ENCODE data around the gene GVQW3. TPM values are rescaled to one million over a fixed set of nuclear protein-coding genes. Genes with fewer than 3 reads are reported as not detected.

Gene GVQW3
- total and polyA plus RNA-seq, 2 of the 8 experiments (the other 6 are each of a cell fraction or from before 2014, with no cell fraction given) = 5.5 to 8.1 TPM

GRCh38 chr11:76445121-76446084 is 64.3 kb downstream of the GVQW3 start (continued):
- TF ChIP-seq EGR1 (IDR thresholded peaks at IDR 0.05; ENCODE audit: borderline replicate concordance, low read depth, low read length) (no peak), POU5F1 (IDR thresholded peaks at IDR 0.05; ENCODE audit: low read depth, low read length) (no peak), HDAC2 (IDR thresholded peaks at IDR 0.05; ENCODE audit: borderline replicate concordance in 1 of 2, low read depth in 2 of 2, low read length in 2 of 2) (peak in 1 of 2 experiments; percentile 94; a peak in 2 of 4 replicates), TAF7 (optimal IDR thresholded peaks at IDR 0.05; ENCODE audit: borderline replicate concordance, low read depth, low read length) (peak; percentile 57), RFX5 (IDR thresholded peaks at IDR 0.05; ENCODE audit: borderline replicate concordance, low read depth, low read length) (no peak), BRCA1 (IDR thresholded peaks at IDR 0.05; ENCODE audit: low read depth, low read length) (no peak), BACH1 (IDR thresholded peaks at IDR 0.05; ENCODE audit: low read length) (no peak), FOSL1 (IDR thresholded peaks at IDR 0.05; ENCODE audit: insufficient read depth, low read depth, low read length) (no peak), NANOG (IDR thresholded peaks at IDR 0.05; ENCODE audit: insufficient read depth, low read depth, low read length, poor library complexity, severe bottlenecking) (no peak), ATF3 (IDR thresholded peaks at IDR 0.05; ENCODE audit: insufficient read depth, low read depth, low read length) (no peak)

All from H1 (cell line).